ENCODE measurements around the gene RNU1-4. TPM values are rescaled to one million over a fixed set of nuclear protein-coding genes. Genes with fewer than 3 reads are reported as not detected.
"Not testable (repeated sequence)": the region's sequence is repeated elsewhere in the genome, so short reads cannot be mapped to it uniquely, and the experiment has no call there.

The RNU1-4 gene
- total and polyA plus RNA-seq, 10 of the 15 experiments (the other 5 are each of a cell fraction or from before 2014, with no cell fraction given): under 0.01 to 20,946 (median 4.7) TPM; not detected in 2

- WGBS (ENCODE audit: insufficient coverage, insufficient replicate concordance, low lambda C conversion rate, missing lambda C conversion rate): 69% methylated on average over 11 of the region's 11 CpGs
- POLR2A ChIA-PET: not testable (repeated sequence)
These were observed 20.5 kb downstream of the RNU1-4 start for GRCh38 chr1:16760801-16761200.

GRCh38 chr1:16764248-16764819 lies 24.0 kb downstream of the RNU1-4 start:
- H3K36me3 ChIP-seq (ENCODE audit: control insufficient read depth in 2 of 2, insufficient read depth in 2 of 2, low read length in 1 of 2); intact Hi-C loops (cut with micrococcal nuclease; ENCODE audit: unreplicated experiment); DNase-seq (ENCODE audit: low read depth, low spot score); RAD21 ChIA-PET (ENCODE audit: unreplicated experiment); FAIRE-seq; H3K9me3 ChIP-seq (replicated peaks; ENCODE audit: control insufficient read depth, insufficient read depth, low read length); H3K27me3 ChIP-seq (replicated peaks in 1 of 2; ENCODE audit: control insufficient read depth in 2 of 2, insufficient read depth in 2 of 2, low read length in 1 of 2); in situ Hi-C loops (cut with MboI); BruUV-seq (replicated peaks); H3K4me2 ChIP-seq (ENCODE audit: control insufficient read depth, insufficient read depth); H3K79me2 ChIP-seq (ENCODE audit: control insufficient read depth, insufficient read depth, low read length); H3K4me1 ChIP-seq (ENCODE audit: control insufficient read depth, insufficient read depth, low read length); CTCF ChIA-PET; ATAC-seq; H2AFZ ChIP-seq (ENCODE audit: control insufficient read depth, low read depth, low read length); H3K4me3 ChIP-seq; H3K9ac ChIP-seq (ENCODE audit: control insufficient read depth, insufficient read depth, low read length); H4K20me1 ChIP-seq (ENCODE audit: control insufficient read depth, insufficient read depth); POLR2A ChIA-PET; SMC1A ChIA-PET (ENCODE audit: uncharacterized antibody, unreplicated experiment); H3K27ac ChIP-seq (ENCODE audit: control insufficient read depth, insufficient read depth): not testable (repeated sequence)
- WGBS (ENCODE audit: insufficient coverage, insufficient replicate concordance, low lambda C conversion rate, missing lambda C conversion rate): 22% methylated on average over 9 of the region's 9 CpGs

More at GRCh38 chr1:16760801-16761200, 20.5 kb downstream of the RNU1-4 start:
- H3K27ac ChIP-seq (ENCODE audit: control insufficient read depth, insufficient read depth); H3K27me3 ChIP-seq (replicated peaks in 1 of 2; ENCODE audit: control insufficient read depth in 2 of 2, insufficient read depth in 2 of 2, low read length in 1 of 2); DNase-seq (ENCODE audit: low read depth, low spot score); H3K4me1 ChIP-seq (ENCODE audit: control insufficient read depth, insufficient read depth, low read length); RAD21 ChIA-PET (ENCODE audit: unreplicated experiment); H3K4me2 ChIP-seq (ENCODE audit: control insufficient read depth, insufficient read depth); SMC1A ChIA-PET (ENCODE audit: uncharacterized antibody, unreplicated experiment); CTCF ChIA-PET; H3K79me2 ChIP-seq (ENCODE audit: control insufficient read depth, insufficient read depth, low read length); H4K20me1 ChIP-seq (ENCODE audit: control insufficient read depth, insufficient read depth); H3K4me3 ChIP-seq; H2AFZ ChIP-seq (ENCODE audit: control insufficient read depth, low read depth, low read length); BruUV-seq (replicated peaks); H3K9ac ChIP-seq (ENCODE audit: control insufficient read depth, insufficient read depth, low read length); H3K9me3 ChIP-seq (replicated peaks; ENCODE audit: control insufficient read depth, insufficient read depth, low read length); in situ Hi-C loops (cut with MboI); H3K36me3 ChIP-seq (ENCODE audit: control insufficient read depth in 2 of 2, insufficient read depth in 2 of 2, low read length in 1 of 2); intact Hi-C loops (cut with micrococcal nuclease; ENCODE audit: unreplicated experiment); FAIRE-seq; ATAC-seq: not testable (repeated sequence)

DNA sequence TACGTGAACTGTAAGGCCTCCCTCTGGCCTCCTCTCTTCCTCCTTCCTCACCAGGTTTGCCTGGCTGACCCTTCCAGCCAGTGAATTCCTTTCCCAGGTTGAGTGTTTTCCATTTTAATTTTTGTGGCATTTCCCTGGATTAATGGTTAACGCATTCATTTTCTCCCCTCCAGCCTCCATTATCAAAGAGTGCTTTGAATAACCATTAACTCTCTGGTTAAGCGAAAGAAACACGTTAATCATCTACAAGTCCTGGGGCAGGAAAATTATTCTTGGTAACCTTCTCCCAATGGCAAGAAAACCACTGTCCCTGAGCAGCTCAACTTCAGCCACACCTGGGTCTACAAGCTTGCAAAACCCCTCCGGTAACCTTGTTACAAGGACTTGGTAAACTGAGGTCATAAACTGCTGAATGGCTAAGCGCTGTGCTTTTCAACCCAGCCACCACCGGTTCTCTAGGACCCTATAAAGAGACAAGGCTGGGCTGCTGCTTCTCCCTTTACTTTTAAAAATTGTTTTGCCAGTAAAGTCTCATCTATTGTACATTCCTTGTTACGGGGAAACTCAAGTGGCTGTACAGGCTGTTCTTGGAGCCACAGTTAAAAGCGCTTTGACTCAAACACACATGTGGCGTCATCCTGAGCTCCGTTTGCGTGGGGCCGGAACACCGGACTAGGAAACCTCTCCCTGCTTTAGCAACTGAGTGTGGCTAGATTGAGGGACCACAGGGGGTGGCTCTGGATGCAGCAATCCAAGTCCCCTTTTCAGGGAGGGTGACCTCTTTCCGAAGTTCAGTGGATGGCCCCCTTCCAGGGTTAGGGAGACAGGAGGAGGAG lies 24.7 kb downstream of the RNU1-4 start:
- FAIRE-seq; H3K4me1 ChIP-seq (ENCODE audit: control insufficient read depth, insufficient read depth, low read length); POLR2A ChIA-PET; ATAC-seq; in situ Hi-C loops (cut with MboI); H3K36me3 ChIP-seq (ENCODE audit: control insufficient read depth in 2 of 2, insufficient read depth in 2 of 2, low read length in 1 of 2); intact Hi-C loops (cut with micrococcal nuclease; ENCODE audit: unreplicated experiment); H3K27me3 ChIP-seq (replicated peaks in 1 of 2; ENCODE audit: control insufficient read depth in 2 of 2, insufficient read depth in 2 of 2, low read length in 1 of 2); H3K4me2 ChIP-seq (ENCODE audit: control insufficient read depth, insufficient read depth); H3K27ac ChIP-seq (ENCODE audit: control insufficient read depth, insufficient read depth); RAD21 ChIA-PET (ENCODE audit: unreplicated experiment); DNase-seq (ENCODE audit: low read depth, low spot score); H3K4me3 ChIP-seq; H3K79me2 ChIP-seq (ENCODE audit: control insufficient read depth, insufficient read depth, low read length); BruUV-seq (replicated peaks); H3K9me3 ChIP-seq (replicated peaks; ENCODE audit: control insufficient read depth, insufficient read depth, low read length); H3K9ac ChIP-seq (ENCODE audit: control insufficient read depth, insufficient read depth, low read length); H2AFZ ChIP-seq (ENCODE audit: control insufficient read depth, low read depth, low read length); SMC1A ChIA-PET (ENCODE audit: uncharacterized antibody, unreplicated experiment); CTCF ChIA-PET; H4K20me1 ChIP-seq (ENCODE audit: control insufficient read depth, insufficient read depth): not testable (repeated sequence)
- 60% methylated on average over 14 of the region's 15 CpGs for WGBS (ENCODE audit: insufficient coverage, insufficient replicate concordance, low lambda C conversion rate, missing lambda C conversion rate)
